Loucy (cell line): ENCODE data around the gene SHLD1.

ENCODE experiments used
- H2AFZ ChIP-seq: fragments of 200-600 bp; sonication (generic); 2 replicates; pipeline ENCODE4 v1.6.0; 2016; ENCODE audit warnings: antibody characterized with exemption, mild to moderate bottlenecking, low read length, moderate library complexity
- H3F3A ChIP-seq: fragments of 200-600 bp; 2 replicates; pipeline ENCODE4 v1.6.0; 2016; ENCODE audit warnings: antibody characterized with exemption, low read depth, mild to moderate bottlenecking
- H3K27me3 ChIP-seq: fragments of 200-600 bp; sonication (generic); 2 replicates; pipeline ENCODE4 v1.6.1; 2014; ENCODE audit warnings: low read length, mild to moderate bottlenecking; ENCODE audit not compliant: insufficient read depth, poor library complexity, severe bottlenecking
- H3K36me3 ChIP-seq: fragments of 200-600 bp; sonication (generic); 2 replicates; pipeline ENCODE4 v1.6.1; 2016; ENCODE audit warnings: low read length; ENCODE audit not compliant: insufficient read depth
- H3K4me1 ChIP-seq: fragments of 200-600 bp; sonication (generic); 2 replicates; pipeline ENCODE4 v1.5.1; 2014; ENCODE audit warnings: low read length, mild to moderate bottlenecking; ENCODE audit not compliant: insufficient read depth, poor library complexity, severe bottlenecking
- H3K4me2 ChIP-seq: fragments of 200-600 bp; sonication (generic); 2 replicates; pipeline ENCODE4 v1.6.0; 2014; ENCODE audit warnings: antibody characterized with exemption, low read length, low read depth, mild to moderate bottlenecking; ENCODE audit not compliant: poor library complexity, severe bottlenecking
- H3K4me3 ChIP-seq: fragments of 200-600 bp; sonication (generic); 2 replicates; pipeline ENCODE4 v1.5.1; 2014; ENCODE audit warnings: low read length, mild to moderate bottlenecking, mixed read lengths; ENCODE audit not compliant: poor library complexity, severe bottlenecking
- H3K79me2 ChIP-seq: fragments of 200-600 bp; sonication (generic); 2 replicates; pipeline ENCODE4 v1.6.1; 2014; ENCODE audit warnings: low read length; ENCODE audit not compliant: insufficient read depth
- H3K9ac ChIP-seq: fragments of 200-600 bp; sonication (generic); 2 replicates; pipeline ENCODE4 v1.6.0; 2014; ENCODE audit warnings: mild to moderate bottlenecking, low read depth, low read length, moderate library complexity; ENCODE audit not compliant: poor library complexity, severe bottlenecking
- H3K9me2 ChIP-seq: fragments of 200-600 bp; sonication (generic); replicated peaks from 2 replicates; pipeline ENCODE4 v1.6.1; 2016; ENCODE audit warnings: low read depth, low read length, mixed read lengths
- H3K9me3 ChIP-seq: fragments of 200-600 bp; sonication (generic); 2 replicates; pipeline ENCODE4 v1.6.1; 2014; ENCODE audit warnings: mild to moderate bottlenecking, antibody characterized with exemption, low read length, low read depth; ENCODE audit not compliant: insufficient read depth
- H4K20me1 ChIP-seq: fragments of 200-600 bp; sonication (generic); 2 replicates; pipeline ENCODE4 v1.6.0; 2014; ENCODE audit warnings: antibody characterized with exemption, low read length, mild to moderate bottlenecking; ENCODE audit not compliant: insufficient read depth, poor library complexity, severe bottlenecking
- EZH2phosphoT487 ChIP-seq: fragments of 200-600 bp; IDR thresholded peaks from 2 replicates; pipeline ENCODE4 v1.6.1; 2018; ENCODE audit warnings: antibody characterized with exemption, mild to moderate bottlenecking, moderate library complexity, borderline replicate concordance
- TF ChIP-seq, protein P1 (sequence below): fragments of 200-600 bp; sonication (generic); conservative IDR thresholded peaks from 2 replicates; pipeline ENCODE4 v1.5.1; 2014; ENCODE audit warnings: mild to moderate bottlenecking, antibody characterized with exemption, low read length

The SHLD1 gene

DNA sequence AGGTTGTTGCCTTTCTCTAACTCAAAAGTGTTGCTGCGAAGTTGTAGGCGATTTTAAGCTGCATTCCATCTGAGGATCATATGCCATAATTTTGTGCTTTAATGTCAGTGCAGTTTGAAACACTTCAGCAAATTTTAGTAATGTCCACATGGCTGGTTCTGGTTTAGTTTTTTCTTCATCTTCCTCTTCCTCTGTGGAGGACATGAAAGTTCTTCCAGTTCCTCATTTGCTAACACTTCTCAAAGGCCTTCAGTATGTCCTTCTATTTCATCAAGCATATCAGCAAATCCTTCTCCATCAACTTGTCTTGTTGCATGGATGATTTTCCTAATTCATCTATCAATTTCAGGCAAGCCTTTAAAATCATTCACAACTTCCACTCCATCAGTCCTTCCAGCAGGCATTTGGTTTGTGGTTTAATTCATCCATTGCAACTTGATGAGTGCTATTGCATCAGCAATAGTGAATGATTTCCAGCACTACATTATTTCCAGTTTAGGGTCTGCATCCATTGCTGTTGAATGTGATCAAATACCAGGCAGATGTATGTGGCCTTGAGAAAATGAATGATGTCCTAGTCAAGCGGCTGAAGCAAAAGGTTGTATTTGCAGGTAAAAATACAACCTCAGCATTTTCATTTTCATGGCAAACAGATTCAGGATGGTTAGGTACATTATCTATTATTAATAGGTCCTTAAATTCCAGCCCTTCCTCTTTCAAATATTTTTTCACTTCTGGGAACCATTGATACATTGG lies 20.2 kb downstream of the SHLD1 start:
- Histone ChIP-seq H3K9me2 (no peaks in the 10 kb centered on the region), H3K4me2 (no peak overlapping the region), H3F3A (no peaks in the 10 kb centered on the region), H2AFZ (no peak overlapping the region), H3K9me3 (no peaks in the 10 kb centered on the region), H3K27me3 (no peaks in the 10 kb centered on the region), H3K4me1 (no peaks in the 10 kb centered on the region), H3K4me3 (no peak overlapping the region), H3K9ac (no peak overlapping the region), H4K20me1 (no peaks in the 10 kb centered on the region), H3K36me3 (peaks cover 23% of the 10 kb centered on the region; the same call in 1 of the 2 replicates), H3K79me2 (no peaks in the 10 kb centered on the region)
- no peak for TF ChIP-seq EZH2phosphoT487

DNA sequence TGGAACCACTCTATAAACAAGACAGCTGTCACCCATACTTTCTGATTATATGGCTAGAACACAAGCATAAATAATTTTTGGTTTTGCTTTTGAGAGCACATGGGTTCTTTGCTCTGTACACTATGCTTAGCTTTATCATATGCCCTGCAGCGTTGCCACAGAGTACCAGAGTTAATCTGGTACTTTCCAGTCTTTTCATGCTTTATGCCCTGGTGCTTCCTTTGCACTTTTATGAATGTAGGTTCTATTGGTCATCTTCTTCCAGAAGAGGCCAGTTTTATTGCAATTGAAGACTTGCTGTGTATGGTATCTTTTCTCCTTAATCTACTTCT lies 20.8 kb downstream of the SHLD1 start:
- Histone ChIP-seq H3K4me2 (no peak overlapping the region), H3K79me2 (no peaks in the 10 kb centered on the region), H3K4me3 (no peak overlapping the region), H3K36me3 (peaks cover 23% of the 10 kb centered on the region; the same call in 1 of the 2 replicates), H3K27me3 (no peaks in the 10 kb centered on the region), H2AFZ (no peak overlapping the region), H3K9ac (no peak overlapping the region), H3K9me2 (no peaks in the 10 kb centered on the region), H4K20me1 (no peaks in the 10 kb centered on the region), H3F3A (no peaks in the 10 kb centered on the region), H3K9me3 (no peaks in the 10 kb centered on the region), H3K4me1 (no peaks in the 10 kb centered on the region)
- TF ChIP-seq EZH2phosphoT487, result no peak
- TF ChIP-seq, protein P1, sequence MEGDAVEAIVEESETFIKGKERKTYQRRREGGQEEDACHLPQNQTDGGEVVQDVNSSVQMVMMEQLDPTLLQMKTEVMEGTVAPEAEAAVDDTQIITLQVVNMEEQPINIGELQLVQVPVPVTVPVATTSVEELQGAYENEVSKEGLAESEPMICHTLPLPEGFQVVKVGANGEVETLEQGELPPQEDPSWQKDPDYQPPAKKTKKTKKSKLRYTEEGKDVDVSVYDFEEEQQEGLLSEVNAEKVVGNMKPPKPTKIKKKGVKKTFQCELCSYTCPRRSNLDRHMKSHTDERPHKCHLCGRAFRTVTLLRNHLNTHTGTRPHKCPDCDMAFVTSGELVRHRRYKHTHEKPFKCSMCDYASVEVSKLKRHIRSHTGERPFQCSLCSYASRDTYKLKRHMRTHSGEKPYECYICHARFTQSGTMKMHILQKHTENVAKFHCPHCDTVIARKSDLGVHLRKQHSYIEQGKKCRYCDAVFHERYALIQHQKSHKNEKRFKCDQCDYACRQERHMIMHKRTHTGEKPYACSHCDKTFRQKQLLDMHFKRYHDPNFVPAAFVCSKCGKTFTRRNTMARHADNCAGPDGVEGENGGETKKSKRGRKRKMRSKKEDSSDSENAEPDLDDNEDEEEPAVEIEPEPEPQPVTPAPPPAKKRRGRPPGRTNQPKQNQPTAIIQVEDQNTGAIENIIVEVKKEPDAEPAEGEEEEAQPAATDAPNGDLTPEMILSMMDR, result no peak

DNA sequence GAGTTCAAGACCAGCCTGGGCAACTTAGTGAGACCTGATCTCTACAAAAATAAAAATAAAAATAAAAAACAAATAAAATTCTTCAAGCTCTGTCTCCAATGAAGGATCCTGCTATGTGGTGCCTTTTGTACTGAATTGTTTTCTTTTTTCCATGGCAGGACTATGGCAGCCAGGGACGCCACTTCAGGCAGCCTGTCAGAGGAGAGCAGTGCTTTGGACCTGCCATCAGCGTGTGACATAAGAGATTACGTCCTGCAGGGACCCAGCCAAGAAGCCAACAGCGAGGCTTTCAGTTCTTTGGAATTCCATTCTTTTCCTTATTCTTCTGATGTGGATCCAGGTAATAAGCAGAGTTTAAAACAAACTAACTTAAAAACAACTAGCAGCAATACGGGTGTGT lies 22.5 kb downstream of the SHLD1 start:
- H3K9ac ChIP-seq, result no peak overlapping the region
- H3K79me2 ChIP-seq, result no peaks in the 10 kb centered on the region
- no peak overlapping the region for H3K4me3 ChIP-seq
- no peaks in the 10 kb centered on the region for H3K27me3 ChIP-seq
- H3K9me3 ChIP-seq, result no peaks in the 10 kb centered on the region
- no peaks in the 10 kb centered on the region for H4K20me1 ChIP-seq
- no peaks in the 10 kb centered on the region for H3K9me2 ChIP-seq
- H3K4me1 ChIP-seq, result no peaks in the 10 kb centered on the region
- no peak overlapping the region for H2AFZ ChIP-seq
- no peak overlapping the region for H3K4me2 ChIP-seq
- H3F3A ChIP-seq, result no peaks in the 10 kb centered on the region
- no peak for TF ChIP-seq EZH2phosphoT487
- TF ChIP-seq, protein P1, result no peak
- H3K36me3 ChIP-seq, result peaks cover 25% of the 10 kb centered on the region; the same call in 1 of the 2 replicates

DNA sequence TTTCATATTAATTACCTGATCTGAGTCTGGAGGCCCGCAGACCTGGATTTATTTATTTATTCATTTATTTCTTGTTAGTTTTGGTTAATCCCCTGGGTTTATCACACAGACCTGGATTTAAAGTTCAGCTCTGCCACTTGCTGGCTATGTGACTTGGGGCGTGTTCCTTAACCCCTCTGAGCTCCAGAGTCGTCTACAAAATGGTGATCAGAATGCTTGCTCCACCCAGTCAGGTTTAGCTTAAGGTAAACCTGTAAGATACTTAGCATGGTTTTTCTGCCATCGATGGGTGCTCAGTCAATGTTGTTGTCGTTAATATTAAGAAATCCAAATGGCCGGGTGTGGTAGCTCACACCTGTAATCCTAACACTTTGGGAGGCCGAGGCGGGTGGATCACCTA lies 23.4 kb downstream of the SHLD1 start:
- Histone ChIP-seq H3K9me3 (no peaks in the 10 kb centered on the region), H3K36me3 (peaks cover 25% of the 10 kb centered on the region; the same call in 1 of the 2 replicates), H3F3A (no peaks in the 10 kb centered on the region), H2AFZ (no peak overlapping the region), H3K4me1 (no peaks in the 10 kb centered on the region), H3K27me3 (no peaks in the 10 kb centered on the region), H3K4me2 (no peak overlapping the region), H3K79me2 (no peaks in the 10 kb centered on the region), H3K9me2 (no peaks in the 10 kb centered on the region), H3K9ac (no peak overlapping the region), H4K20me1 (no peaks in the 10 kb centered on the region), H3K4me3 (no peak overlapping the region)
- no peak for TF ChIP-seq EZH2phosphoT487
- TF ChIP-seq, protein P1, result no peak
